ENCODE measurements around the gene MCM7.

The MCM7 gene

DNA sequence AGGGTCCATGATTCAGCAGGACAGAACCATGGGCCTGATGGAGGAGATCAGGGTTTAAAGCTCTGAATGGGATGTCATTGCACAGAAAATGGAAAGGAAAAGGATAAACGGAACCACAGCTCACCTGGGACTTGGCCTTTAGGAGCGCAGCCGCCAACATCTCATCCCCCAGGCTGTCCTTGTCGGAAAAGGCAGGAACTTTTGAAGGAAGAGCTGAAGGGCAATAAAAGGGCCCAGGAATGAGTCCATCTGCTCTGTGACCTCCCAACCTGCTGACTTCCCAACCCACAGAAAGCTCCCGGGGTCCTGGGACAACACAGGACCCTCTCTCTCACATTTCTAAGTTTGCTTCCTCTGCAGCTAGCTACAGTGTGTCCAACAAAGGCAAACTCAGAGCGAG, 25.8 kb downstream of the MCM7 start:
- DNase-seq (ENCODE audit: low read depth in 1 of 2, low spot score in 1 of 2) = no peak

DNA sequence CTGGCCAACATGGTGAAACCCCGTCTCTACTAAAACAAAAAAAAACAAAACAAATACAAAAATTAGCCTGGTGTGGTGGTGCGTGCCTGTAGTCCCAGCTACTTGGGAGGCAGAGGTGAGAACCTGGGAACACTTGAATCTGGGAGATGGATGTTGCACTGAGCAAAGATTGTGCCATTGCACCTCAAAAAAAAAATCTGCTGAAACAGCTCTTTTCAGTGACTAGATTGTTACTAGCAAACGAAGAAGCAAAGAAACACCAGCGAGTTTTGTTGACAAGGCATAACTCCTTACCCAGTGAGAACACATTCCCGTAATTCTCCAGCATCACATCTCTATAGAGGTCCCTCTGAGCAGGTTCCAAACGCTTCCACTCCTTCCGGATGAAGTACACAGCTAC, 26.4 kb downstream of the MCM7 start:
- no peak for DNase-seq (ENCODE audit: low read depth in 1 of 2, low spot score in 1 of 2)

DNA sequence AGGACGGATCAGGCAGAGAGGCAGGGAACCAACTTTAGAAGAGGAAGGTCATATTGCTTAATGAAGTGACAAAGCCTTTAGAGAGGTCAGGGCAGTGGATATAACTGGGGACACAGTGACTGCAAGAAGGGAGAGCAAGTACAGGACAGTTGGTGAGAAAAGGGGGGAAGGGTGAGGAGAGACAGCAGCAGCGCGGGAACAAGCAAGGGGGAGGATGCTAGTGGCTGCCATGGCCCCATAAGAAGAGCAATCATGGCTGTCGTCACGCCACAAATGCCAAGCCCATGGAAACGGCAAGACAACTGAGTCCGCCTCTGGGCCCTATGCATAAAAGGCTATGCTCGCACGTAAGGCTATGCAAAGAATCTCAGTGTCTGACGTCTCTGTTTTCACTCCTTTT, 28.7 kb downstream of the MCM7 start:
- no peak for DNase-seq (ENCODE audit: low read depth in 1 of 2, low spot score in 1 of 2)

DNA sequence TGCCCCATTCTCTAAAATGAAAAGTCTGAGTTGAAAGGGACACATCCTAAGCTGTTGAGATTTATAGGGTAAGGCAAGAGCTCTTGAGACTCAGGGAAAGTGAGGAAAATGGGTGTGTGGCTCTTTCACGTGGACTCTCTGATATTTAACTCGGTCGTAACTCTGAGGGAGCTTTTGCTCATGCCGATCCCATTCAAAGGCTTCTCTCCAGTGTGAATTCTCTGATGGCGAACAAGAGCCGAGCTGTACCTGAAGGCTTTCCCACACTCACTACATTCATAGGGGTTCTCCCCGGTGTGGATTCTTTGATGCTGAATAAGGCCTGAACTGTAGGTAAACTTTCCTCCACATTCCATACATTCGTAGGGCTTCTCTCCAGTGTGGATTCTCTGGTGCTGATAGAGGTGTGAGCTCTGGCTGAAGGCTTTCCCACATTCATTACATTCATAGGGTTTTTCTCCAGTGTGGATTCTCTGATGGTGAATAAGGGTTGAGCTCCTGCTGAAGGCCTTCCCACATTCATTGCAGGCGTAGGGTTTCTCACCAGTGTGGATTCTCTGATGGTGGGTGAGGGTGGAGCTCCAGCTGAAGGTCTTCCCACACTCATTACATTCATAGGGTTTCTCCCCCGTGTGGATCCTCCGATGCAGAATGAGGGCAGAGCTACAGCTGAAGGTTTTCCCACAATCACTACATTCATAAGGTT, 30.0 kb downstream of the MCM7 start:
- DNase-seq (ENCODE audit: low read depth in 1 of 2, low spot score in 1 of 2) = no peak

DNA sequence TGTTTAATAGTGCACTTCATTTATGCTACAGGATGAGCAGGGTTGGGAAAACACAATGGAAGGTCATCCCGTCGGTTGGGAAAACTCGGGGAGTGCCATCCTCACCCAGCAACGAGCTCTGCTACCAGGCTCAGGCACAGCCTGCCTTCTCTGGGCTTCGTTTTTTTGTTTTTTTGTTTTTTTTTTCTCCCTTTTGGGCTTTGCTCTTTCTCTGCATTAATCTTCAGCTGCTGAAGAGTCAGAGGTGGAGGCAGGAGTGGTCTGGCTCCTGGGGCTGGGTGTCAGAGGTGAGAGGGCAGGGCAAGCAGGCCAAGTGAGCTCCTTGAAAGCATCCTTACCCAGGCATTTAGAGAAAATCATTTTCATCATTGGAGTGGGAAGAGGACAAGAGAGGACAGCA, 31.2 kb downstream of the MCM7 start:
- DNase-seq (ENCODE audit: low read depth in 1 of 2, low spot score in 1 of 2) = no peak

DNA sequence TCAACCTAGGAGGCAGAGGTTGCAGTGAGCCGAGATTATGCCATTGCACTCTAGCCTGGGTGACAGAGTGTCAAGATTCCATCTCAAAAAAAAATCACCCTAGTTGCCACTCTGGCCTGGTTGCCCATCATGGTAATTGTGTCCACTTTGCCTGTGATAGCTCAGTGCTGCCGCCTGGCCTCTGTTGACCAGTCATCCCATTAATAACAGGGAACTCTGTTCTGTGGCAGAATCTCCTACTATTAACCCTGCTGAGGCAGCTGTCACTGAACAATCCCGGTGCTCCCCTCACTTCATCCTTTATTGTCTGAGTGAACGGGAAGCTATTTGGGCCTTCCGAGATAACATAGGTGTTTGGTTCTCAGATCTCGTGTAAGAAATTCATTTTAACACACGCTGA, 34.2 kb downstream of the MCM7 start:
- DNase-seq (ENCODE audit: low read depth in 1 of 2, low spot score in 1 of 2) = no peak

DNA sequence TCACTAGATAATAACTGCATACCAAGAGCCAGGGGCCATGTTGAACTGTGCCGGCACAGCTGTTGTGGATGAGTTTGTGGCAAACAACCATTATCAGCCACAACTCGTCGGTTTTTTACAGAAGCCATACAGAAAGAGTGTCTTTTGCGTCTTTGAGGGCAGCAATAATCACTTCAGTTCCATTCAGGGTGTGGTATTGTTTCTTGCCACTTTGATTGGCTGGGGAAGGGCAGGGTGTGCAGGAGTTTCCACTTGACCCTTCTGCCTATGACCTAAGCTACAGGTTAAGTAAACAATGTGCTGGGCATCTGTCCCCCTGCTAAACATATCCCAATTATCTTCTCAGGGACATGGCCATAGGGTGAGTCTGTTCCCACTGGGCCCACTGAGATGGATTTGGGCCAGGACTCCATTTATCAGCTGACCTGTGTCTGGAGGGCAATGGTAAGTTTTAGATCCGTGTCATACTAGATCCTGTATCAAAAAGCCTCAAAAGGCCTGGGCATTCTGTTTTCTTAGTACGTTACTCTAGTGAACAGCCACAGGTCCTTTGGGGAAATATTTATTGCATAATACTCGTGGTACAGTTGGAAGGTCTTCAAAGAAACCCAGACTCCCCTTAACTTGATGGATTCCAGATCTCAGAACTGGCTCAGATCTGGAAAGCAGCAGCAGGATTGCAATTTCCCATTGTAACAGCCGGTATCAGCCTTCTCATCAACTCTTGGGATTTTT, 35.6 kb downstream of the MCM7 start:
- DNase-seq (ENCODE audit: low read depth in 1 of 2, low spot score in 1 of 2) = no peak

DNA sequence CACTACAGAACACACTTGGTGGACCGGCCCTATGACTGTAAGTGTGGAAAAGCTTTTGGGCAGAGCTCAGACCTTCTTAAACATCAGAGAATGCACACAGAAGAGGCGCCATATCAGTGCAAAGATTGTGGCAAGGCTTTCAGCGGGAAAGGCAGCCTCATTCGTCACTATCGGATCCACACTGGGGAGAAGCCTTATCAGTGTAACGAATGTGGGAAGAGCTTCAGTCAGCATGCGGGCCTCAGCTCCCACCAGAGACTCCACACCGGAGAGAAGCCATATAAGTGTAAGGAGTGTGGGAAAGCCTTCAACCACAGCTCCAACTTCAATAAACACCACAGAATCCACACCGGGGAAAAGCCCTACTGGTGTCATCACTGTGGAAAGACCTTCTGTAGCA, 37.0 kb downstream of the MCM7 start:
- no peak for DNase-seq (ENCODE audit: low read depth in 1 of 2, low spot score in 1 of 2)

DNA sequence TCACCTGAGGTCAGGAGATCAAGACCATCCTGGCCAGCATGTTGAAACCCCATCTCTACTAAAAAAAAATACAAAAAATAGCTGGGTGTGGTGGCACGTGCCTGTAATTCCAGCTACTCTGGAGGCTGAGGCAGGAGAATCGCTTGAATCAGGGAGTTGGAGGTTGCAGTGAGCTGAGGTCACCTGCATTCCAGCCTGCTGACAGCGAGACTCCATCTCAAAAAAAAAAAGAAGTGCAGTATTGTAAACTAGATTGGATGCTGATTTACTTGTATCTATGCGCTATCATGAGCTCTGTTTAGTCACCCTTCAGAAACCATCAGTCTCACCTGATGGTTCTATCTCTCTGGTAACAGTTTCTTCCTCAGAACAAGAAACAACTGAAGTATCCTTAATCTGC, 37.8 kb downstream of the MCM7 start:
- no peak for DNase-seq (ENCODE audit: low read depth in 1 of 2, low spot score in 1 of 2)

DNA sequence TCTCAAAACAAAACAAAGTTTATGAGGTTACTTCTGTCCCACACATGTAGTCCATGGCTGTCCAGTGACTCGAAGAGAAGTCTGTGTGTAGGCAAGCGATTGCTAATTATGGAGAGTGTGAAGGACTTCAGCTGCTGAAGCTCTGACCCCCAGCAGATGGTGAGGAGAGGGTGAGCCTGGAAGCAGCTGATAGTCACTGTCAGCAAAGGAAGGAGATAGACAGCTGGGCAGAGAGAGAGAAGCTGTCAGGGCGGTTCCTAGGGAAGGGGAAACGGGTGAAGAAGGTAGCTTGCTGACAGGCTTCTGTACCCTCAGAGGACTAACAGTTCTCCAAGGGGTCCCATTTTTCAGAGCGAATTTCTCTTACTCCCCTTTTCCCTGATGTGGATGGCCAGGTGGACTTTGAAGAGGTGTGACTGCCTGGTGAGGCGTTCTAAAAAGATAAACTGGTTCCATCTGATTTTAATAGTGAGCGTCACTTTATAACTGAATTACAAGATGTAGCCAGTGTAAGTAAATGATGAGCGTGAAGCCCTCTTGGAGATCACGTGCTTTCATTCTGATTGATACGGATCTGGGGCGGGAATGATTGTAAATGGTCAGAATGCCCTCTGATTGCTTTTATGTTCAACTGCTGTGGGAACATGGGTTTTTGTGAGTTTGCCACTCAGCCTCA, 39.5 kb downstream of the MCM7 start:
- no peak for DNase-seq (ENCODE audit: low read depth in 1 of 2, low spot score in 1 of 2)

DNA sequence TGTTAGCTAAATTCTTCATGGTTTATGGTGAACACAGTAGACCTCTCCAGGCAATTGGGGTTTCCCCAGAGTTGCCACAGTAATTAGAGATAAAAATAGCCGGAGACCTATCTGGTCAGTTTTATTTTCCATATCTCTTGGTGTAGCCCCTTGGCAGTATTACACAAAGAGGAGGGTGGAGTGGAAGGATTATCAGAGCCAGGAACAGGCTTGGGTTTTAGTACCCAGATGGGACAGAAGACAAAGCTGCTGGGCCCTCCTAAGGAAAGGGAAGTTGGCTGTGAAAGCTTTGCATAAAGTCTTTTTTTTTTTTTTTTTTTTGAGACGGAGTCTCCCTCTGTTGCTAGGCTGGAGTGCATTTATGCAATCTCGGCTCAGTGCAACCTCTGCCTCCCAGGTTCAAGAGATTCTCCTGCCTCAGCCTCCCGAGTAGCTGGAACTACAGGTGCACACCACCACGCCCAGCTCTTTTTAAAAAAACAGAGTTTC, 41.9 kb downstream of the MCM7 start:
- DNase-seq (ENCODE audit: low read depth in 1 of 2, low spot score in 1 of 2) = no peak

DNA sequence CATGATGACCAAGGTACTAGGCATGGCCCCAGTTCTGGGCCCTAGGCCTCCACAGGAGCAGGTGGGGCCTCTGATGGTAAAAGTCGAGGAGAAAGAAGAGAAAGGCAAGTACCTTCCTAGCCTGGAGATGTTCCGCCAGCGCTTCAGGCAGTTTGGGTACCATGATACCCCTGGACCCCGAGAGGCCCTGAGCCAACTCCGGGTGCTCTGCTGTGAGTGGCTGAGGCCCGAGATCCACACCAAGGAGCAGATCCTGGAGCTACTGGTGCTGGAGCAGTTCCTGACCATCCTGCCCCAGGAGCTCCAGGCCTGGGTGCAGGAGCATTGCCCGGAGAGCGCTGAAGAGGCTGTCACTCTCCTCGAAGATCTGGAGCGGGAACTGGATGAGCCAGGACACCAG, 44.2 kb downstream of the MCM7 start:
- DNase-seq (ENCODE audit: low read depth in 1 of 2, low spot score in 1 of 2) = no peak

DNA sequence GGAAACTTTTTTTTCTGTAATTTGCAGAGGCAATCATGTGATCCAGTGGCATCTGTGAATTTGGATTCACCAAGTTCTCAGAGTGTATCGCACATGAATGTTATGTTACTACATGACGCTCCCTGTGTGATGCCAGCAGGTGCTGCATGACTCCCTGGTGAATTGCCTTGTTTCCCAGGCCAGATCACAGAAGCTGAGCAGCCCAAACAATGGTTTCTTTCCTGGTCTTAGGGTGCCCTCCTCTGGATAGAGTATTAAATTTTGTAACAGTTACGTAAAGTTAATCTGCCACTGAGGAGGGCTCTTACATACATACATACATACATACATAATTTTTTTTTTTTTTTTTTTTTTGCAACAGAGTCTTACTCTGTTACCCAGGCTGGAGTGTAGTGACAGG, 48.0 kb downstream of the MCM7 start:
- DNase-seq (ENCODE audit: low read depth in 1 of 2, low spot score in 1 of 2) = no peak

DNA sequence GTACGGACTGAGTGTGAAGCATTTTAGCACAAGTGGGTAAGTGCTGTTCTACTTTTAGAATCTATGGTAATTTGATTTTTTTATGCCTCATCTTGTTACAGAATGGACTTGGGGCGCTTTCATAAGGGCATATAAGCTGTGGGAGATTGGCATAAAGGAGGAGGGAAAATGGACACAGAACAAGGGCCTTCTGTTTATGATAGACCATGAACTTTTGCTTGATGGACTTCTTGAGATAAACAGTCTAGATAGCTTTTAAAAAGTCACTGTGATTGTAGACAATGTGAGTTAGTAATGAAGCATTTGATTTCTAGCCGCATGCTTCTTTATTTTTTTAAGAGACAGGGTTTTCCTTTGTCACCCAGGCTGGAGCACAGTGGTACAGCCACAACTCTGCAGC, 49.6 kb downstream of the MCM7 start:
- DNase-seq (ENCODE audit: low read depth in 1 of 2, low spot score in 1 of 2) = no peak

DNA sequence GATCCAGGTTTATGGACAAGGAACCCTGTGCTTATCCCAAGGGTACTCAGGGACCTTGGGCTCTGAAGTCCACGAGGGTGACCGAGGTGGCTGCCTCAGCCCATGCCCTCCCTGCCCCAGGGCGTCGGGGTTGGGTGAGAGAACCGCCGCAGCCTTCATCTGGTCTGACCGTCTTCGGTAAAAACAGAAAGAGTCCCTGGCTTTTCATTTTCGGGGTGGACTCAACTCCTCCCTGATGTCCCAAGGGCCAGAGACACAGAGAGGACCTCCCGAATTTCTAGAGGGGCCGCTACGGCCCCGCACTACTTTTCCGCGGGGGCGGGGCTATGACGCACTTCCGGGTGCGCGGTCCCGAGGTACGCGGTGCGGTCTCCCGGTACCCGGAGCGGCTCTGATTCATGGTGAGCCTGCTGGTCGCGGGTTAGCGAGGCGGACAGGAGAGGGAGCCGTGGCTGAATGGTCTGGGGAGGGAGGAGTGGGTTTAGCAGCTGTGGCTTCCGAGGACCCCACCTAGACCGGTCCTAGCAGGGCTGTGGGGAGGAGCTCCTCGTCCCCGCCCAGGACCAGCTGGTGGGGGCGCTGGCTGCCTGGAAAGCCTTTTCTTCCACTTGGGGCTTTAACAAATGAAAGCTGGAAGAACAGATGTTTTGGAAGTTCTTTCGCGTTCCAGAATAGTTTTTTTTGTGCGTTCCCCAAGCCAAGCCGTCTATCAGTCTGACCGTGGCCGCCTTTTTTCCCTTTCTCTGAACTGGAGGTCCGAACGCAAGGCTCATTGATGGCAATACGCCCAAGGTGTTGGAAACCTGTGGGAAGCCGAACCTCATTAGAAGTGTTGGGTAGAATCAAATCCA, 51.5 kb downstream of the MCM7 start, which contains the start of gene ZSCAN21:
Gene ZSCAN21, plus strand, starts transcription at position 334 of the 851 bp plus-strand sequence. CDS start 7,233 bp downstream, outside the sequence.
- DNase-seq (ENCODE audit: low read depth in 1 of 2, low spot score in 1 of 2) = peak; percentile 59 to 76

DNA sequence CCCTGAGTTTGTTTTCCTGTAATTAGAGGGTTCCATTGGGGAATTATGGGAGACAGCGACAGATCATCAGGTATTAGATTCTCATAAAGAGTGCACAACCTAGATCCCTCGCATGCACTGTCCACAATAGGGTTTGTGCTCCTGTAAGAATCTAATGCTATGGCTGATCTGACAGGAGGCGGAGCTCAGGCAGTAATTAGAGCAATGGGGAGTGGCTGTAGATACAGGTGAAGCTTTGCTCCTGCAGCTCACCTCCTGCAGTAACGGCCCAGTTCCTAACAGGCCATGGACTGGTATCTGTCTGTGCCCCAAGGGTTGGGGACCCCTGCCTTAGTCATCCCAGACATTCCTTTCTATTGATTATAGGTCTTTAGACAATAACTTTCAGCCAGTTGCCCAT, 52.5 kb downstream of the MCM7 start:
- no peak for DNase-seq (ENCODE audit: low read depth in 1 of 2, low spot score in 1 of 2)

DNA sequence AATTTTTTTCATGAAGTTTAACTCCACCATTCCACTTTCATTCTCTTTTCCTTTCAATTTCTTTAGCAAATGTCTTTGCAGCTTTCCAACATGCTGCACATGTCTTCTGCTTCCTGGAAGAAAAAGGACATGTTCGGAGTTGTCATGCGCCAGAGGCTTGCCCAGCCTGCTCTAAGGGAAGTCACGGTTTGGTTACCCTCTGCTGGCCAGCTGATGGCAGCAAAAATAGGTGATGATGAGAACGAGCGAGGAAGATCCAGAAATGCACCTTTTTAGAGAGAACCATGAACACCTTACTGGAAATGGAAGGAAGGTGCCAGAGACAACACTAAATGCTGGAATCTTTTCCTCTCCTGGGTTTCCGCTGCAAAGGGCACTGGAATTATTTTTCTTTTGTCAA, 56.5 kb downstream of the MCM7 start:
- no peak for DNase-seq (ENCODE audit: low read depth in 1 of 2, low spot score in 1 of 2)

Measured in stimulated activated CD4-positive, alpha-beta T cell treated with anti-CD3 and anti-CD28 coated beads, Interleukin-15, amount 100 ng/mL, for 1 hour (primary cell).